ENCODE data around the gene ETV5. TPM values are rescaled to one million over a fixed set of nuclear protein-coding genes. Genes with fewer than 3 reads are reported as not detected.

Gene ETV5
- total RNA-seq, 1 experiment from 2014 or later, result 92.9 TPM

- ChIA-PET POLR2A (ENCODE audit: low non-redundant PET) (no interaction called here), CTCF (no interaction called here)
- H3K9me3 ChIP-seq (ENCODE audit: low read depth, low read length, poor library complexity, severe bottlenecking), result no peaks in the 10 kb centered on the region
- intact Hi-C loops (cut with micrococcal nuclease; ENCODE audit: unreplicated experiment), result no loop called here
- H3K36me3 ChIP-seq (ENCODE audit: insufficient read depth, low read length, poor library complexity, severe bottlenecking), result no peaks in the 10 kb centered on the region
- BruUV-seq (replicated peaks), result no TSS peak
- no peak for DNase-seq (ENCODE audit: low spot score)
- H3K4me1 ChIP-seq (ENCODE audit: insufficient read depth, low read length, poor library complexity, severe bottlenecking), result peaks cover 7% of the 10 kb centered on the region
- no peak overlapping the region for H3K27ac ChIP-seq (ENCODE audit: low read depth, low read length, poor library complexity, severe bottlenecking)
- no peaks in the 10 kb centered on the region for H3K27me3 ChIP-seq (replicated peaks; ENCODE audit: insufficient read depth, low read depth, low read length, poor library complexity)
- H3K4me3 ChIP-seq (ENCODE audit: low read depth, low read length, poor library complexity, severe bottlenecking), result no peak overlapping the region
- TF ChIP-seq CTCF (conservative IDR thresholded peaks at IDR 0.05; ENCODE audit: low read depth, low read length) (no peak), EZH2 (IDR thresholded peaks at IDR 0.05; ENCODE audit: borderline replicate concordance, low read depth, low read length, poor library complexity, severe bottlenecking) (no peak)
These were observed 20.3 kb upstream of the ETV5 start for GRCh38 chr3:186129206-186129605.

- Histone ChIP-seq H3K27me3 (replicated peaks; ENCODE audit: insufficient read depth, low read depth, low read length, poor library complexity) (no peaks in the 10 kb centered on the region), H3K9me3 (ENCODE audit: low read depth, low read length, poor library complexity, severe bottlenecking) (no peaks in the 10 kb centered on the region), H3K36me3 (ENCODE audit: insufficient read depth, low read length, poor library complexity, severe bottlenecking) (no peaks in the 10 kb centered on the region), H3K4me3 (ENCODE audit: low read depth, low read length, poor library complexity, severe bottlenecking) (no peak overlapping the region), H3K4me1 (ENCODE audit: insufficient read depth, low read length, poor library complexity, severe bottlenecking) (peaks cover 7% of the 10 kb centered on the region), H3K27ac (ENCODE audit: low read depth, low read length, poor library complexity, severe bottlenecking) (no peak overlapping the region)
- POLR2A ChIA-PET (ENCODE audit: low non-redundant PET), result no interaction called here
- CTCF ChIA-PET, result no interaction called here
- BruUV-seq (replicated peaks), result no TSS peak
- TF ChIP-seq EZH2 (IDR thresholded peaks at IDR 0.05; ENCODE audit: borderline replicate concordance, low read depth, low read length, poor library complexity, severe bottlenecking), result no peak
- TF ChIP-seq CTCF (conservative IDR thresholded peaks at IDR 0.05; ENCODE audit: low read depth, low read length), result no peak
- no peak for DNase-seq (ENCODE audit: low spot score)
- intact Hi-C loops (cut with micrococcal nuclease; ENCODE audit: unreplicated experiment), result no loop called here
These were observed 19.3 kb upstream of the ETV5 start for GRCh38 chr3:186128158-186128557.

GRCh38 chr3:186127463-186127862, 18.6 kb upstream of the ETV5 start:
- Histone ChIP-seq H3K4me1 (ENCODE audit: insufficient read depth, low read length, poor library complexity, severe bottlenecking) (peaks cover 7% of the 10 kb centered on the region), H3K4me3 (ENCODE audit: low read depth, low read length, poor library complexity, severe bottlenecking) (no peak overlapping the region), H3K27me3 (replicated peaks; ENCODE audit: insufficient read depth, low read depth, low read length, poor library complexity) (no peaks in the 10 kb centered on the region), H3K27ac (ENCODE audit: low read depth, low read length, poor library complexity, severe bottlenecking) (no peak overlapping the region), H3K9me3 (ENCODE audit: low read depth, low read length, poor library complexity, severe bottlenecking) (no peaks in the 10 kb centered on the region), H3K36me3 (ENCODE audit: insufficient read depth, low read length, poor library complexity, severe bottlenecking) (no peaks in the 10 kb centered on the region)
- ChIA-PET POLR2A (ENCODE audit: low non-redundant PET) (no interaction called here), CTCF (interaction anchor here (0.7 kb wide), 1 partner anchor 117 kb away, joined by 5 read pairs; no protein-coding TSS in a partner anchor)
- BruUV-seq (replicated peaks), result no TSS peak
- intact Hi-C loops (cut with micrococcal nuclease; ENCODE audit: unreplicated experiment), result no loop called here
- DNase-seq (ENCODE audit: low spot score), result no peak
- TF ChIP-seq CTCF (conservative IDR thresholded peaks at IDR 0.05; ENCODE audit: low read depth, low read length), result no peak
- TF ChIP-seq EZH2 (IDR thresholded peaks at IDR 0.05; ENCODE audit: borderline replicate concordance, low read depth, low read length, poor library complexity, severe bottlenecking), result no peak

Data from A673 (cell line).